ENCODE results near the gene IQUB.

- TF ChIP-seq, protein P1, sequence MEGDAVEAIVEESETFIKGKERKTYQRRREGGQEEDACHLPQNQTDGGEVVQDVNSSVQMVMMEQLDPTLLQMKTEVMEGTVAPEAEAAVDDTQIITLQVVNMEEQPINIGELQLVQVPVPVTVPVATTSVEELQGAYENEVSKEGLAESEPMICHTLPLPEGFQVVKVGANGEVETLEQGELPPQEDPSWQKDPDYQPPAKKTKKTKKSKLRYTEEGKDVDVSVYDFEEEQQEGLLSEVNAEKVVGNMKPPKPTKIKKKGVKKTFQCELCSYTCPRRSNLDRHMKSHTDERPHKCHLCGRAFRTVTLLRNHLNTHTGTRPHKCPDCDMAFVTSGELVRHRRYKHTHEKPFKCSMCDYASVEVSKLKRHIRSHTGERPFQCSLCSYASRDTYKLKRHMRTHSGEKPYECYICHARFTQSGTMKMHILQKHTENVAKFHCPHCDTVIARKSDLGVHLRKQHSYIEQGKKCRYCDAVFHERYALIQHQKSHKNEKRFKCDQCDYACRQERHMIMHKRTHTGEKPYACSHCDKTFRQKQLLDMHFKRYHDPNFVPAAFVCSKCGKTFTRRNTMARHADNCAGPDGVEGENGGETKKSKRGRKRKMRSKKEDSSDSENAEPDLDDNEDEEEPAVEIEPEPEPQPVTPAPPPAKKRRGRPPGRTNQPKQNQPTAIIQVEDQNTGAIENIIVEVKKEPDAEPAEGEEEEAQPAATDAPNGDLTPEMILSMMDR (IDR thresholded peaks at IDR 0.05), result no peak
- TF ChIP-seq POLR2A (IDR thresholded peaks at IDR 0.05), result no peak
Observed at GRCh38 chr7:123571684-123572083, 37.3 kb upstream of the IQUB start.

Data from Peyer's patch (tissue), 4 donors.